ENCODE data around the gene MTM1.
A peak's percentile ranks its signal among the peaks of the same experiment; 100 is the strongest.

The MTM1 gene

DNA sequence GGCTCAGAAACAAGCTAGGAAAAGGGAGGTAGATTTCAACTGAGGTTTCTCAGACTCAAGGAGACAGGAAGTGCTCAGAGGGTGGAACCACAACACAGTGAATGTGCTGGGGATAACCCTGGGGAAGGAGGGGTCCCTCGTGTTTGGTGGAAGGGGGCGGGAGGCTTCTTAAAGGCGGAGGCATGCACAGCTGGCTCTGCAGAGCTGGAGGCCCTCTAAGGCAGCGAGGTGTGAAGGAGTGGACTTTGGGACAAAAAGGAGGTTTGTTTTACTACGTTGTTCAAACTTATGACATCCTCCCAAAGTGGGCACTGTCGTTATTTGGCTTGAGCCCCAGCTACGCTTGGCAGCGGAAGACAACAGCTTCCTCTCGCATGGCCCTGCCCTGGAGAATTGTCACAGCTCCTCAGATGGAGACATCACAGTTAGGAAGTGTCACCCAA, 21.7 kb upstream of the MTM1 start:
- TF ChIP-seq TAF1 (IDR thresholded peaks at IDR 0.05; ENCODE audit: low read depth) (no peak), CREB1 (IDR thresholded peaks at IDR 0.05; ENCODE audit: low read depth) (no peak), TCF12 (IDR thresholded peaks at IDR 0.05; ENCODE audit: low read depth) (no peak), NFIC (IDR thresholded peaks at IDR 0.05) (no peak), FOXM1 (IDR thresholded peaks at IDR 0.05; ENCODE audit: borderline replicate concordance, low read depth) (no peak), CEBPB (IDR thresholded peaks at IDR 0.05) (no peak), RAD21 (IDR thresholded peaks at IDR 0.05; ENCODE audit: low read depth) (no peak), ZBTB7A (IDR thresholded peaks at IDR 0.05; ENCODE audit: low read depth) (no peak), EGR1 (IDR thresholded peaks at IDR 0.05) (no peak), YY1 (IDR thresholded peaks at IDR 0.05; ENCODE audit: low read depth) (no peak), TEAD4 (IDR thresholded peaks at IDR 0.05) (no peak), EP300 (IDR thresholded peaks at IDR 0.05; ENCODE audit: borderline replicate concordance) (no peak)
- TF ChIP-seq, protein P1, sequence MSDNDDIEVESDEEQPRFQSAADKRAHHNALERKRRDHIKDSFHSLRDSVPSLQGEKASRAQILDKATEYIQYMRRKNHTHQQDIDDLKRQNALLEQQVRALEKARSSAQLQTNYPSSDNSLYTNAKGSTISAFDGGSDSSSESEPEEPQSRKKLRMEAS (IDR thresholded peaks at IDR 0.05): no peak
- TF ChIP-seq, protein P2, sequence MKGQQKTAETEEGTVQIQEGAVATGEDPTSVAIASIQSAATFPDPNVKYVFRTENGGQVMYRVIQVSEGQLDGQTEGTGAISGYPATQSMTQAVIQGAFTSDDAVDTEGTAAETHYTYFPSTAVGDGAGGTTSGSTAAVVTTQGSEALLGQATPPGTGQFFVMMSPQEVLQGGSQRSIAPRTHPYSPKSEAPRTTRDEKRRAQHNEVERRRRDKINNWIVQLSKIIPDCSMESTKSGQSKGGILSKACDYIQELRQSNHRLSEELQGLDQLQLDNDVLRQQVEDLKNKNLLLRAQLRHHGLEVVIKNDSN (IDR thresholded peaks at IDR 0.05): no peak
- TF ChIP-seq, protein P3, sequence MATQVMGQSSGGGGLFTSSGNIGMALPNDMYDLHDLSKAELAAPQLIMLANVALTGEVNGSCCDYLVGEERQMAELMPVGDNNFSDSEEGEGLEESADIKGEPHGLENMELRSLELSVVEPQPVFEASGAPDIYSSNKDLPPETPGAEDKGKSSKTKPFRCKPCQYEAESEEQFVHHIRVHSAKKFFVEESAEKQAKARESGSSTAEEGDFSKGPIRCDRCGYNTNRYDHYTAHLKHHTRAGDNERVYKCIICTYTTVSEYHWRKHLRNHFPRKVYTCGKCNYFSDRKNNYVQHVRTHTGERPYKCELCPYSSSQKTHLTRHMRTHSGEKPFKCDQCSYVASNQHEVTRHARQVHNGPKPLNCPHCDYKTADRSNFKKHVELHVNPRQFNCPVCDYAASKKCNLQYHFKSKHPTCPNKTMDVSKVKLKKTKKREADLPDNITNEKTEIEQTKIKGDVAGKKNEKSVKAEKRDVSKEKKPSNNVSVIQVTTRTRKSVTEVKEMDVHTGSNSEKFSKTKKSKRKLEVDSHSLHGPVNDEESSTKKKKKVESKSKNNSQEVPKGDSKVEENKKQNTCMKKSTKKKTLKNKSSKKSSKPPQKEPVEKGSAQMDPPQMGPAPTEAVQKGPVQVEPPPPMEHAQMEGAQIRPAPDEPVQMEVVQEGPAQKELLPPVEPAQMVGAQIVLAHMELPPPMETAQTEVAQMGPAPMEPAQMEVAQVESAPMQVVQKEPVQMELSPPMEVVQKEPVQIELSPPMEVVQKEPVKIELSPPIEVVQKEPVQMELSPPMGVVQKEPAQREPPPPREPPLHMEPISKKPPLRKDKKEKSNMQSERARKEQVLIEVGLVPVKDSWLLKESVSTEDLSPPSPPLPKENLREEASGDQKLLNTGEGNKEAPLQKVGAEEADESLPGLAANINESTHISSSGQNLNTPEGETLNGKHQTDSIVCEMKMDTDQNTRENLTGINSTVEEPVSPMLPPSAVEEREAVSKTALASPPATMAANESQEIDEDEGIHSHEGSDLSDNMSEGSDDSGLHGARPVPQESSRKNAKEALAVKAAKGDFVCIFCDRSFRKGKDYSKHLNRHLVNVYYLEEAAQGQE (IDR thresholded peaks at IDR 0.05; ENCODE audit: low read depth): no peak

DNA sequence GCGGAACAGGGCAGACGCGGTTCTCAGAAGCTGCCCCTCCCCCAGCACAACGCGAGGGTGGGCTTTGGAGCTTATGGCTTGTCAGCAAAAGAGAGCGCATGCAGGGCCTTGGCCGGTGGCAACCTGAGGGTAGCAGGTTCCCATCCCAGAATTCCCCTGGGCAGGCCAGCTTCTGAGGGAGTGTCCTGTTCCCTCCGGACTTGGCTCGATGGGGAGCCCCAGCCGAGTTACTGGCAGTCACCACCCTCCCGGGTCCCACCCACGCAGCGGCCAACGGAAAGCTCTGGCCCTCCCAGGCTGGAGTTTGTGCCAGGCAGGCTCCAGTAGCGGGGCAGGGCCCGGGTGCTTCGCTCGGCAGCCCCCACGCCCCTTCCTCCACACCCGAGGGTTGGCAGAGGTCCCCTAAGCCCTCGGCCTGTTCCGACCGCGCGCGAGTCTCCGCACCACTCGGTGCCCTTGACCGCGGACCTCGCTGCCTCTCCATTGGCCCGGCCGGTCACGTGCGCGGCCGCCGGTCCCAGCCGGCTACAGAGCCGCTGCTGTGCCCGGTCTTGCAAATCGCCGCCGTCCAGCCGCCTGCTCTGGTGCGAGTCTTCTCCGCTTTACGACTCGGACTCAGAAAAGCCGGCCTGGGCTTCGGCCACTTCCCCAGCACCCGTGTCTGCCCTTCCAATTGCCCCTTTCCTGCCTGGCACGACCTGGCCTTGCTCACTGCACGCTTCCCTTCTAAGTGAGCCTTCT, 20.9 kb upstream of the MTM1 start:
- TF ChIP-seq NFIC (IDR thresholded peaks at IDR 0.05) (peak; percentile 23), TAF1 (IDR thresholded peaks at IDR 0.05; ENCODE audit: low read depth) (0 out of 2 replicates have a peak, but pooled peaks have one; percentile 43), EGR1 (IDR thresholded peaks at IDR 0.05) (peak; percentile 91), FOXM1 (IDR thresholded peaks at IDR 0.05; ENCODE audit: borderline replicate concordance, low read depth) (no peak), RAD21 (IDR thresholded peaks at IDR 0.05; ENCODE audit: low read depth) (no peak)
- TF ChIP-seq, protein P1 (IDR thresholded peaks at IDR 0.05): peak; percentile 85
- TF ChIP-seq, protein P2 (IDR thresholded peaks at IDR 0.05): peak; percentile 95

DNA sequence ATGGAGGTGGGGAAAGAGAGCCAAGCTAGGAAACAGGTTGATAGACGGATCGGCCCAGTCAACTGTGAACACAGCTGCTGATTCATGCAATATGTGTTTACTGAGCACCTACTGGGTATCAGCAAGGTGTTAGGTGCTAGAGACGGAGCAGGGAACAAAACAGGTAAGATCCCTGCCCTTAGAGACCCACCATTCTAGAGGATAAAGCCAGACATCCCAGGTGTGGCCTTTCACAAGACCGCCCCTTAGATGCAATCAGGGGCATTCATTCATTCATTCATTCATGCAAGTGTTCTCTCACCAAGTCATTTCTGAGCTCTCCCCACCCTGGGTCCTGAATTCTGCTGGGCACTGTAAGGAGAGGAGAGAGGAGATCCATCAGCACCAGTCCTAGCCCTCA, 20.2 kb upstream of the MTM1 start:
- TF ChIP-seq TEAD4 (IDR thresholded peaks at IDR 0.05): no peak
- TF ChIP-seq CEBPB (IDR thresholded peaks at IDR 0.05): no peak
- TF ChIP-seq, protein P1 (IDR thresholded peaks at IDR 0.05): no peak
- no peak for TF ChIP-seq ZBTB7A (IDR thresholded peaks at IDR 0.05; ENCODE audit: low read depth)
- no peak for TF ChIP-seq YY1 (IDR thresholded peaks at IDR 0.05; ENCODE audit: low read depth)
- TF ChIP-seq EGR1 (IDR thresholded peaks at IDR 0.05): no peak
- TF ChIP-seq RAD21 (IDR thresholded peaks at IDR 0.05; ENCODE audit: low read depth): no peak

DNA sequence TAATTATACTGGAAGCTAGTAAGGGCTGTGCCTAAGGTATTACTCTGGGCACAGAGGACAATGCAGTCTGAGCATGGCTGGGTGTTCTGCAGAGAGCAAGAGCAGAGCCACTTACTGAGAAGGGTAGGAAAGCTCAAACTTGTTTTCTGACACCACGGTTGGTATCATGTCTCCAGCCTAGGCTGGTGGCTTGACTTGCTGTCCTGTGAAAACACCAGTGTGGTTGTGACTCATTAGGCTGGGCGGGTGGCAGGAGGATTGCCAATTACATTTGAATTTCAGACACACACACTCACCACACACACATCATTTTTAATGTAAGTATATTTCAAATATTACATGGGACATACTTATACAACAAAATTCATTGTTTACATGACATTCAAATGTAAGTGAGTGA, 19.7 kb upstream of the MTM1 start:
- TF ChIP-seq TCF12 (IDR thresholded peaks at IDR 0.05; ENCODE audit: low read depth): no peak
- TF ChIP-seq RAD21 (IDR thresholded peaks at IDR 0.05; ENCODE audit: low read depth): no peak
- no peak for TF ChIP-seq CEBPB (IDR thresholded peaks at IDR 0.05)
- no peak for TF ChIP-seq ZBTB7A (IDR thresholded peaks at IDR 0.05; ENCODE audit: low read depth)
- no peak for TF ChIP-seq TAF1 (IDR thresholded peaks at IDR 0.05; ENCODE audit: low read depth)
- no peak for TF ChIP-seq TEAD4 (IDR thresholded peaks at IDR 0.05)
- TF ChIP-seq, protein P1 (IDR thresholded peaks at IDR 0.05): no peak
- TF ChIP-seq FOXM1 (IDR thresholded peaks at IDR 0.05; ENCODE audit: borderline replicate concordance, low read depth): no peak
- TF ChIP-seq EGR1 (IDR thresholded peaks at IDR 0.05): no peak
- TF ChIP-seq EP300 (IDR thresholded peaks at IDR 0.05; ENCODE audit: borderline replicate concordance): no peak

DNA sequence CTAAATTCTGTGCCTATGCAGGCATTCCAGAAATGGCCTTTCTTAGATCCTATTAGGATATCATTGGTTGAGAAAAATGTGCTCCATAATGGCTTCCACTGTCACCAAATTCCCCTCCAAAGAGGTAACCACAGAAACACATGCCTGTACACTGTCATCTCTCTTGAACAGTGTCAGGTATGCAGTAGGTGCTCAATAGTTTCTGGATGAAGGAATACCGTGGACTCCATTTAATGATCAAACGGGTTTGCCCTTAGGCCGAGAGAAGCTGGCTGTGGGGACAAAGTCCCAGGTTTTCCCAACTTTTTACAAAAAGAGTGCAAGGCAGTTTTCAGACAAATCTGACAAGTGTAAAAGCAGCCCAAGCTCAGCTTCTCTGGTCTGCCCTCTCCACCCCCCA, 16.5 kb upstream of the MTM1 start:
- TF ChIP-seq FOXM1 (IDR thresholded peaks at IDR 0.05; ENCODE audit: borderline replicate concordance, low read depth) (no peak), EGR1 (IDR thresholded peaks at IDR 0.05) (no peak), TAF1 (IDR thresholded peaks at IDR 0.05; ENCODE audit: low read depth) (no peak), EP300 (IDR thresholded peaks at IDR 0.05; ENCODE audit: borderline replicate concordance) (no peak), NFIC (IDR thresholded peaks at IDR 0.05) (no peak), TEAD4 (IDR thresholded peaks at IDR 0.05) (no peak), CEBPB (IDR thresholded peaks at IDR 0.05) (no peak), CREB1 (IDR thresholded peaks at IDR 0.05; ENCODE audit: low read depth) (no peak)
- TF ChIP-seq, protein P2 (IDR thresholded peaks at IDR 0.05): no peak
- TF ChIP-seq, protein P1 (IDR thresholded peaks at IDR 0.05): no peak
- TF ChIP-seq, protein P3 (IDR thresholded peaks at IDR 0.05; ENCODE audit: low read depth): no peak

All from Ishikawa (cell line).